ENCODE results near the gene NHSL1.

The NHSL1 gene

DNA sequence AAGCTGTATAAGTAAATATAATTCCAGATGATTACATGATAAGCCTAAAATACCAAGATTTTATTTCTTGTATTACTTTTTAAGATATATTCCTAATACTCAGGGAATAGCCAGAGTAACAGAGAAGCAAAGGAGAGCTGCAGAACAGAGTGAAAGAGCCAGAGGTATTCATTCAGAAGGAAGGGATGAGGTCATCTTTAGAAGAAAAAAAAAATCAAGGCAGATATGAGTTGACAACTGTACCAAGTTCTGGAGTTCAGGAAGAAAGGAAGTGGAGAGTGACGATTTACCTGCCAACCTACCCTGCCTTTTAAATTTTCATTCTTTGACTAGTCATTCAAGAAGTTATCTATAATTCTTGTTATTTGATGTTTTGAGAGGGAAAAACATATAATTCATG lies 28.8 kb upstream of the NHSL1 start:
- Mint-ChIP-seq H3K4me1 (no peaks in the 10 kb centered on the region), H3K27me3 (peaks cover 8% of the 10 kb centered on the region), H3K9me3 (no peaks in the 10 kb centered on the region), H3K4me3 (no peak overlapping the region), H3K27ac (no peak overlapping the region)
- ATAC-seq (no peak), DNase-seq (no peak)

- H3K27me3 Mint-ChIP-seq: peaks cover 8% of the 10 kb centered on the region
- H3K4me1 Mint-ChIP-seq: no peaks in the 10 kb centered on the region
- H3K9me3 Mint-ChIP-seq: no peaks in the 10 kb centered on the region
- DNase-seq: no peak
- H3K4me3 Mint-ChIP-seq: no peak overlapping the region
- no peak for ATAC-seq
- no peak overlapping the region for H3K27ac Mint-ChIP-seq
These were observed 28.3 kb upstream of the NHSL1 start for GRCh38 chr6:138527411-138528088.

DNA sequence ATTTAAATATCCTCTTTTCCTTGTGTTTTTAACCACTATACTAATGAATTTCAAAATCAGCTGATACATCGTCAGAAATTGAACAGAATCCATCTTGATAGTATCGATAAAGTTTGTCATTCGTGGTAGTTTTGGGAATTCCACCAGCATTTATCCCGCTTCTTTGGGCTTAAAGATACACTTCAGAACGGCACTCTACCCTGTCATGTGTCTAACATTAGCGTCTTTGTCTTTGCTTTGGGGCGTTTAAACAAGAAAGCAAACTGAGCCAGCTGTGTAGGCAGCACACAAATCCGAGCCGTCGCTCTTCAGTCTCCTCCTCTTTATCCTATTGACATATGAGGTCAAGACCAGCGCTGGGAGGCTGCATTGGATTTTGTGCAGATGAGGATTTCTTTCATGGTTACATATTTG lies 27.5 kb upstream of the NHSL1 start:
- no peak overlapping the region for H3K4me3 Mint-ChIP-seq
- DNase-seq (no peak), ATAC-seq (no peak)
- peaks cover 3% of the 10 kb centered on the region for H3K4me1 Mint-ChIP-seq
- no peak overlapping the region for H3K27ac Mint-ChIP-seq
- peaks cover 5% of the 10 kb centered on the region for H3K27me3 Mint-ChIP-seq
- H3K9me3 Mint-ChIP-seq: no peaks in the 10 kb centered on the region

GRCh38 chr6:138525355-138525754 lies 26.1 kb upstream of the NHSL1 start:
- ATAC-seq (no peak), DNase-seq (no peak)
- Mint-ChIP-seq H3K4me1 (peaks cover 9% of the 10 kb centered on the region), H3K27me3 (peaks cover 10% of the 10 kb centered on the region), H3K4me3 (no peak overlapping the region), H3K9me3 (no peaks in the 10 kb centered on the region), H3K27ac (no peak overlapping the region)

GRCh38 chr6:138524526-138524925 lies 25.2 kb upstream of the NHSL1 start:
- no peak for DNase-seq
- Mint-ChIP-seq H3K27me3 (peaks cover 10% of the 10 kb centered on the region), H3K4me1 (peaks cover 9% of the 10 kb centered on the region), H3K9me3 (no peaks in the 10 kb centered on the region), H3K4me3 (no peak overlapping the region), H3K27ac (no peak overlapping the region)
- ATAC-seq: no peak

DNA sequence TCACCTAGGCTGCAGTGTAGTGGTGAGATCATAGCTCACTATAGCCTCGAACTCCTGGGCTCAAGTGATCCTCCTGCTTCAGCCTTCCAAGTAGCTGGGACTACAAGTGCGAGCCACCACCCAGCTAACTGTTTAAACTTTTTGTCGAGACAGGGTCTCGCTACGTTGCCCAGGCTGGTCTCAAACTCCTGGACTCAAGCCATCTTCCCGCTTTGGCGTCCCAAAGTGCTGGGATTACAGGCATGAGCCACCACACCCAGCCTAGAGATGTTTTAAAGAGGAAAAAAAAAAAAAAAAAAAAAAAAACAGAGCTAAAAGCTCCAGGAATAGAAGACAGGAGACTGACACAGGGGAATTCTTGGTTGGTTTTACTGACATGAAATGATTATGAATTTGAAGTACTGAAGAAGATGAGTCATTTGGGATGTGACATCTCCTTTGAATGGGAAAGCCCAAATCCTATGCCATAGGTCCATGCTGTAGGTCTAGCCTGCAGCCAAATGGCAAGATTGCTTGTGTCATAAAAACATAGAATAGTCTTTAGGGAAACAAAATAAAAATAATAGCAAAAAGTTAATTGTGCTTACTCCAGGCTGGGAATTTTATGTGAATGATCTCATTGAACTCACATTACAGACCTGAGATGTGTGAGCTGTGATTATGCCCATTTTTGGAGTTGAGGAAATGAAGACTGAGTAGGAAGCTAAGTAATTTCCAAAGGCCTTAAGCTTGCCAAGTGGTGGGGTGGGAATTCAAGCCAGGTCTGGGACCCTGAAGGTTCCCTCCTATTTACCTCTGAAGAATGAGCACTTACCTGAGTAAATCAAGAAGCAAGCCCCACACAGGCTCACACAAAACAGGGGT lies 24.3 kb upstream of the NHSL1 start:
- no peak for ATAC-seq
- Mint-ChIP-seq H3K4me1 (peaks cover 9% of the 10 kb centered on the region), H3K27ac (no peak overlapping the region), H3K27me3 (peaks cover 10% of the 10 kb centered on the region), H3K4me3 (no peak overlapping the region), H3K9me3 (no peaks in the 10 kb centered on the region)
- no peak for DNase-seq

DNA sequence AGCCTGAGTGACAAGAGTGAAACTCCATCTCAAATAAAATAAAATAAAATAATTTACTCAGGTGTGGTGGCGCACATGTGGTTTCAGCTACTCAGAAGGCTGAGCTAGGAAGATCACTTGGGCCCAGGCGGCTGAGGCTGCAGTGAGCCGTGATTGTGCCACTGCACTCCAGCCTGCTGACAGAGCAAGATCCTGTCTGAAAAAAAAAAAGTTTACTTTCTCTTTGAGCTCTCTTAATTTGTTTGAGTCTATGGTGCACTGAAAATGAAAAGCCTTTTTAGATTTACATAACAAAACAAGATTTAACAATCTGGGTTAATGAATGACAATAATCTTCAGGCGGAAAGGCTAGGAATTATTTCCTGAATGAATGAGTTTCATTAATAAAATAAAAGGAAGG lies 23.3 kb upstream of the NHSL1 start:
- no peak for DNase-seq
- Mint-ChIP-seq H3K27me3 (peaks cover 14% of the 10 kb centered on the region), H3K4me3 (no peak overlapping the region), H3K9me3 (no peaks in the 10 kb centered on the region), H3K27ac (peak overlapping the region in 1 of 2 donors; percentile 12), H3K4me1 (peaks cover 9% of the 10 kb centered on the region)
- no peak for ATAC-seq

DNA sequence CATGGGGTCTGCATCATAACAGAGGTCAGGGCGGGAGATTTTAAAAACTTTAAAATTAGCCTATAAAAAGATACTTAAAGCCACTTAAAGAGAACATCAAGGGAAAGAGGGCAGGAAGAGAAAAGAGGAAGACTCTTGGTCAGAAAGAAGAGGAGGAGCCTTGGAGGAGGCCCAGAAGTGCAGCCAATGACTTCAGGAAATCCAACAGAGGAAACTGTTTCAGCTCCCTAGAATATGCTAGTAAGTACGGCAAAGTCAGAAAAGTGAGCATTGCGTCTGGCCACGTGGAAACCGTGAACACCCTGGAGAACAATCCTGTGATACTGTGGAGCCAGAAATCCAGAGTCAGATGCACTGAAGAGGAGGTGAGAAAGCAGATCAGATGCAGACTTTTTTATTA lies 22.5 kb upstream of the NHSL1 start:
- no peak overlapping the region for H3K4me3 Mint-ChIP-seq
- no peak for ATAC-seq
- peaks cover 17% of the 10 kb centered on the region for H3K27me3 Mint-ChIP-seq
- no peak for DNase-seq
- no peaks in the 10 kb centered on the region for H3K9me3 Mint-ChIP-seq
- peaks cover 9% of the 10 kb centered on the region for H3K4me1 Mint-ChIP-seq
- H3K27ac Mint-ChIP-seq: no peak overlapping the region

GRCh38 chr6:138520463-138520862 lies 21.2 kb upstream of the NHSL1 start:
- no peak overlapping the region for H3K4me3 Mint-ChIP-seq
- no peak for DNase-seq
- H3K27ac Mint-ChIP-seq: peak overlapping the region in 1 of 2 donors; percentile 9
- H3K27me3 Mint-ChIP-seq: peaks cover 17% of the 10 kb centered on the region
- ATAC-seq: peak; percentile 48
- no peaks in the 10 kb centered on the region for H3K9me3 Mint-ChIP-seq
- peaks cover 9% of the 10 kb centered on the region for H3K4me1 Mint-ChIP-seq

- H3K4me3 Mint-ChIP-seq: no peak overlapping the region
- peaks cover 17% of the 10 kb centered on the region for H3K27me3 Mint-ChIP-seq
- ATAC-seq: no peak
- H3K27ac Mint-ChIP-seq: no peak overlapping the region
- peaks cover 18% of the 10 kb centered on the region for H3K4me1 Mint-ChIP-seq
- DNase-seq: no peak
- H3K9me3 Mint-ChIP-seq: no peaks in the 10 kb centered on the region
These were observed 18.8 kb upstream of the NHSL1 start for GRCh38 chr6:138518054-138518453.

DNA sequence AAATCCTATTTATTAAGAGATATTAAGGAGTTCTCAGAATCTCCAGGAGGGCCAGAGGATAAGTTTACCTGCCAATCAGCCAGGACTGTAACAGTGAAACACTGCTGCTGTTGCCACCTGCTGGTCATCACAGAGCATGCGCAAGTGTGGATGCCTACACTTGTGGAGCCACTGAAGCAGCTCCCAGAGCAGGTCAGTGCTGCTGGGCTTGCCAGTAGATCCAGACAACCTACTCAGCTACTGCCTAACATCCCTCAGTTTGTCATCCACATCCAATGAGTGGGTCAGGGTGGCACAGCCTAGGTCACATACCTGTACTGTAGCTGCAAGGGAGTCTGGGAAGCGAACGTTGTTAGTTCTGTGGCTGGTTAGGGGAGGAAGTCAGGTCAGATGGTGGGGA lies 18.3 kb upstream of the NHSL1 start:
- ATAC-seq (peak; percentile 87), DNase-seq (peak; percentile 47 to 56)
- H3K27me3 Mint-ChIP-seq: peaks cover 17% of the 10 kb centered on the region
- H3K4me3 Mint-ChIP-seq: no peak overlapping the region
- no peaks in the 10 kb centered on the region for H3K9me3 Mint-ChIP-seq
- peak overlapping the region in 1 of 2 donors; percentile 24 for H3K27ac Mint-ChIP-seq
- peaks cover 18% of the 10 kb centered on the region for H3K4me1 Mint-ChIP-seq

DNA sequence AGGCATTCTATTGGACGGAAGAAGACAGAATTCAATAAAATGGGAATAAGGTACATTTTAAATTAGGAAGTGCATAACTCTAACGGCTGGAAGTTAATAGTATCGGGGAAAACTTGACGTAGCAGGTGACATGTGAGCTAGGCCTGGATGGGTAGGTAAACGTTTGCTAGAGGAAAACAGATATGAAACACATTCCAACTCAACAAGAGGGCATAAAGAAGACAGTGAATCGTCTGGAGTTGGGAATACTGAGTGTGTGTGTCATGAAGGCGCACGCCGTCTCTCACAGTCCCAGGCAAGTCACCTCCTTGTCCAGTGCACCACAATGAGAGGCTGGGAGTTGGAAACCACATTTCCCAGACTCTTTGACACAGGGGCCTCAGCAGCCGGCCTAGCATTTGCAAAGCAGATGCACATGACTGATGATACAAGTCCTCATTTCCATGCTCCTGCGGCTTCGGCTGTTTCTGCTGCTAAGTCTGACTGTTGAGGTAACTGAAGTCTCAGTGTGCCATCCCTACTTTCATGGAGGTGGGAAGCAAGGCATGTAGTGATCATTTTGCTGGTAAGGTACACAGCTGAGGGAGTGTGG lies 16.5 kb upstream of the NHSL1 start:
- Mint-ChIP-seq H3K9me3 (no peaks in the 10 kb centered on the region), H3K27me3 (peaks cover 7% of the 10 kb centered on the region), H3K4me1 (peaks cover 9% of the 10 kb centered on the region), H3K27ac (no peak overlapping the region), H3K4me3 (no peak overlapping the region)
- ATAC-seq (no peak), DNase-seq (no peak)

- DNase-seq (peak in 1 of 2 donors; percentile 21), ATAC-seq (peak; percentile 89)
- Mint-ChIP-seq H3K4me1 (peaks cover 9% of the 10 kb centered on the region), H3K27me3 (peaks cover 7% of the 10 kb centered on the region), H3K4me3 (no peak overlapping the region), H3K27ac (peak overlapping the region in 1 of 2 donors; percentile 79), H3K9me3 (no peaks in the 10 kb centered on the region)
These were observed 15.7 kb upstream of the NHSL1 start for GRCh38 chr6:138514860-138515540.

DNA sequence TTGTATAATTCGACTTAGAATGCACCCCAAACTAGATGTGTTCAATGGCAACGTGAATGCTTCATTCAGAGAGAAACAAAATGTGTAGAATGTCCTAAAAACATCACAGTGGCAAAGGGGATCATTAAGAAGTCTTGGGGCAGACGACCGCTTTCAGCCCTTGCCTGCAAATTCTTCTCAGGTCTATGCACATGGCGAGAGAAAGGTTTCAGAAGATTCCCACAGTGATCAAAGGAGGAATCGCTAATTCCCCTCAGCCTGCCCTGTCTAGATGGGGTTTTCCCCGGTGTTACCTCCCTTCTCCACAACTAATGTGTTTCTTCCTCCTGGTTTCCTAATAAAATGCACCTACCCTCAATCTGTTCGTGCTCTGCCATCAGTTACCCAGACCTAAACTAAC lies 13.3 kb upstream of the NHSL1 start:
- no peaks in the 10 kb centered on the region for H3K9me3 Mint-ChIP-seq
- no peak for ATAC-seq
- peak overlapping the region in 1 of 2 donors; percentile 29 for H3K27ac Mint-ChIP-seq
- H3K4me1 Mint-ChIP-seq: peaks cover 9% of the 10 kb centered on the region
- peaks cover 3% of the 10 kb centered on the region for H3K27me3 Mint-ChIP-seq
- no peak for DNase-seq
- no peak overlapping the region for H3K4me3 Mint-ChIP-seq

DNA sequence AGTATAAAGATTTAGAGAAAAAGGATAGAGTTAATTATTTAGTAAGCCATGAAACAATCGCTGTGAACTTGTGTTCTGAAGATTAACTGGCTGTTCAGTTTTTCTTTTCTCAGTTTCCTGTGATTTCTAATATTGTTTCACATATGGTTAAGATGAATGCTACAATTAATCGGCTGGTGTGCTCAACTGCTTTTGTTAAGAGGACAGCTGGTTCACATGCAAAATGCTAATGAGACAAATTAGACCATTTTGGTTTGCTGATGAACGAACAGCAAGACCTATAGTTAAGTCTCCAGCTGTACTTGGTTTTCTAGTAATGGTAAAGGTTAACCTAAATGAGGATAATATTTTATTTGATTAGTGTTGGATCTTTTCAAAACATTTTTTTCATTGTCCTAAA lies 10.8 kb upstream of the NHSL1 start:
- Mint-ChIP-seq H3K4me3 (no peak overlapping the region), H3K27ac (no peak overlapping the region), H3K27me3 (no peaks in the 10 kb centered on the region), H3K9me3 (no peaks in the 10 kb centered on the region), H3K4me1 (peaks cover 7% of the 10 kb centered on the region)
- no peak for DNase-seq
- no peak for ATAC-seq

Data from stimulated activated naive CD8-positive, alpha-beta T cell treated with anti-CD3 and anti-CD28 coated beads, Interleukin-15, amount 100 ng/mL, for 72 hours (primary cell).